Glomerular visceral epithelial cell (primary cell): ENCODE measurements around the gene YY1AP1.
"Not testable (repeated sequence)": the region's sequence is repeated elsewhere in the genome, so short reads cannot be mapped to it uniquely, and the experiment has no call there.

ENCODE experiments used
- DNase-seq: peaks from one replicate; pipeline ENCODE4 v3.0.0-alpha.2; 2016; ENCODE audit errors: extremely low spot score

The YY1AP1 gene

DNA sequence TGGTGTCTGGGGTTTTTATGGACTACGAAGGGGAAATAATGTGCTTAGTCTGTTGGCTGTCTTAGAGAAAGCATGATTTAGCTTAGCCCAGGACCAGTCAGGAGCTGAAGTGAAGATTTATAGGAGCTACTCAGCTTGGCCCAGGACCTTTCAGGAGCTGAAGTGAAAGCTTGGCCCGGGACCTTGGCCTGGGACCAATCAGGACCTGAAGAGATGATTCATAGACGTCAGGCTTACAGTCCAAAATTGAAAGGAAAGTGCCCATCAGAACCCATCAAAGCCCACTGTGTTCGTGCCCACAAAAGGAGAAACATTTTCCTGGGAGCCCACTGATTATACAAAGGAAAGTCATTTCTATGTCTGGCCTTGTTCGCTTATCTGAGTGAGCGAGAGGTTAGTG, 42.9 kb downstream of the YY1AP1 start:
- no peak for DNase-seq

DNA sequence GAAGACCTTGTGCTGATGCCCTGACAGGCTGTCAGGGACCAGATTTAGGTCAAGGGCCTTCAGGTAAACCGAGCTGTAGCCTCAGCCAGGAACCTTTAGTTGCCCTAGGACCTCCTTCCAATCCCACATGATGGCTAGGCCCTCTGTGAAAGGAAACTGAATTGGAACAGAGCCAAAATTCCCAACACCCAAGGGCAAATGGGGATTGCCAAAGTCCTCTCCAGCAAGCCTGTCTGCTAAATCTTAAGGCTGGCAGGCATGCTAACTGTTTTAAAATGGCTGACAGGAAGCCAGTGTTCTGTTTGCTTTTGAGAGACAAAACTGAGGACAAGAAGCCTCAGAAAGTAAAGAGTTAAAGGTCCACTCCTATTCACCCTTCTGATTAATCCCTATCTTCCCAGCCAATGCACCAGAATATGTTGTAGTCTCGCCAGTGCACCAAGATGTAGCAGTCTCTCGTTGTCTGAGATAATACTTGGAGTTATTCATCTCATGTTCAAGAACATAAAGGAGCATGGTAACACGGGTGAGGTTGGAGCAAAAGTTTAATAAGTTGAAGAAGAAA, 43.5 kb downstream of the YY1AP1 start:
- DNase-seq: no peak

DNA sequence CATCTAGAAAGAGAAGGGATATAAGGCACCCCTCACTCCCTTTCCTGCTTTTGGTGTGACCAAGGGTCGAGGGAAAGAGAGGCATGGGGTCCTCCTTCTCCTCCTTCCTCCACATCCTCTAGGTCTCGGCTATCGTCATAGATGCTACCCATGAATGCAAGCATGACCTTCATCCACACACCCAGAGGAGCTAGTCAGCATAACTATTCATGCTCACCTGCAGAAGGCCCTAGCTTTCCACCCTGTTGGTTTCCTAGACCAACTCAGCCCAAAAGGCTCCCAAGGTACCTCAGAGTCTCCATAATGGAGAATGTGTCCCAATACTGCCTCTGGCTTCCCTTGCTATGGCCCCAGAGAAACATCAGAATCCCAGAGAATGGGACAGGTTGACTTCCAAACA, 45.3 kb downstream of the YY1AP1 start:
- no peak for DNase-seq

DNA sequence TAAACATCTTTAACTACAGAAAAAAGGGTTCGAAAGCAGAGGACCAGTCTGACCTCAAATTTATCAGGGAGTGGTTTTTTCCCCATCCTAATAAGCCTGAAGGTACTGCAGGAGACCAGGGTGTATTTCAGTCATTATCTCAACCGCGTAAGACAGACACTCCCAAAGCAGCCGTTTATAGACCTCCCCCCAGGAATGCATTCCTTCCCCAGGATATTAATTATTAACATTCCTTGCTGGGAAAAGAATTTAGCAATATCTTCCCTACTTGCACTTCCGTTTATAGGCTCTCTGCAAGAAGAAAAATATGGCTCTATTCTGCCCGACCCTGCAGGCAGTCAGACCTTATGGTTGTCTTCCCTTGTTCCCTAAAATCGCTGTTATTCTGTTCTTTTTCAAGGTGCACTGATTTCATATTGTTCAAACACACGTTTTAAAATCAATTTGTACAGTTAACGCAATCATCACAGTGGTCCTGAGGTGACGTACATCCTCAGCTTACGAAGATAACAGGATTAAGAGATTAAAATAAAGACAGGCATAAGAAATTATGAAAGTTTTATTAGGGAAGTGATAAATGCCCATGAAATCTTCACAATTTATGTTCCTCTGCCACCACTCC, 45.9 kb downstream of the YY1AP1 start:
- DNase-seq: not testable (repeated sequence)

DNA sequence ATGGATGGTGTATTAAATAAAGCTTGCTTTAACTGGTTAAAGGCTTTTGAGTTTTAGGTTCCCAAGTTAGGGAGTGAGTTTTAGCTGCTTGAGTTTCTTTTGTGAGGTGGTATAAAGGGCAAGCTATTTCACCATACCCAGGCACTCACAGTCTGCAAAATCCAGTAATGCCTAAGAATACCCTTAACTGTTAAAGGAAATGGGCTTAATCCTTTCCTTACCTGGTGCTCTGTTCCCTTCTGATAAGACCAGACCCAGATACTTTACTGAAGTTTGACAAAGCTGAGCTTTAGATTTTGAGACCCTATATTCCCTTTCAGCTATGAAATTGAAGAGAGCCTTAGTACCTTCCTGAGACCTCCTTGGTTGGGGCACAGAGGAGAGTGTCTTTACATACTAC, 48.2 kb downstream of the YY1AP1 start:
- no peak for DNase-seq

DNA sequence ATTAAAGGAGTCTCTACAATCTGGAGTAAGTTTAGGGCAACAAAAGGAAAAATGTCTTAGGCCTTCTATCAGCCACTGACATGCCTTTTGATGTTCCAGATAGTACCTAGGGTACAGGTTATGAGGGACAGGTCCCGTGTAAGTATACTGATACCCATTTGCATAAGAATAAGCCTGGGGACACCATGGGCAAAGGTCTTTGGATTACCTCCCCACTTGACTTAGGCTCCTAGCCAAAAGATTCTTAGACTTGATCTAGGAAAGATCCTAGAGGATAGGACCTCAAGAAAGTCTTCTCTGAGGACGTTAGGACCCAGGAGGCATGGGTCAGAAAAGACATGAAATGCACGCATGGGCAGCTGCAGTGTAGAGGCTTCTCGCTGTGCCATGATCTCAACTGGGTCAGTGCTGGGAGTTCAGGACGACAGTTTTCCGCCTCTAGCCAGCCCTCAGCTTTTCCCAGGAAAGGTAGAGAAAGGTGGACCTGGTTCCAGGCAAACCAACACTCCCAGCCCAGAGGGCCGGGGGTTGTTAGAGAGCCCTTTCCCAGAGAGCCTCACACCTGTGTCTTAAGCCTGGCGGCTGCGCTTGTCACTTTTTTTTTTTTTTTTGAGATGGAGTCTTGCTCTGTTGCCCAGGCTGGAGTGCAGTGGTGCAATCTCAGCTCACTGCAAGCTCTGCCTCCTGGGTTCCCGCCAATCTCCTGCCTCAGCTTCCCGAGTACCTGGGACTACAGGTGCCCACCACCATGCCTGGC, 52.0 kb downstream of the YY1AP1 start:
- DNase-seq: no peak

DNA sequence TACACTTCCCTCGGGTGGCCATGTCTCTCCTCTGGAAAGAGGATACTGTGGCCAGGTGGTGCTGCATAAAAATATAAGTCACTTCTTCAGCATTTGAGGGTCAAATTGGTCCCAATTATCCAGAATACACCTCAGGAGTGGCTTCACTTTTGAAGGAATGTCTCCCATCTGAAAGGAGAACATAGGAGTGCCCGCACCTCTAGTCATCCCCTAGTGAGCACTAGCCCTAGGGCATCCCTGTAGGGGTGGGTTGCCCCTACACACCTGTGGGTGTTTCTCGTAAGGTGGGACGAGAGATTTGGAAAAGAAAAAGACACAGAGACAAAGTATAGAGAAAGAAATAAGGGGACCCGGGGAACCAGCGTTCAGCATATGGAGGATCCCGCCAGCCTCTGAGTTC, 62.1 kb downstream of the YY1AP1 start:
- DNase-seq: not testable (repeated sequence)

DNA sequence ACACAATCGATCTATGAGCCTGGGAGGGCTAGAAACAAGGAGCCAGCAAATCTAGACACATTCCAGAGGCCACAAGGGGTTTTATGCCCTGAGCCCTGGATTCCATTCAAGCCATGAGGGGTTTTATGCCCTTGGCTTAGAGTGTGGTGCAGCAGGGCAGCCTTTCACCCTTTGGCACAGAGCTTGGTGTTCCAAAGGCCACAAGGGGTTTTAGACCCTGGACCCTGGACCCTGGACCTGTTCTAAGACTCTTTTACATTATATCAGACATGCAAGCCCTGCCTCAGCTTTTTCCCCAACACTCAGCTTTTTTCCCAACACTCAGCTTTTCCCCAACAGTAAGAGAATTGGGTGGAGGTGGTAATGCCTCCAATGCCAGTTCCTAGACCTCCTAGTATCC, 65.2 kb downstream of the YY1AP1 start:
- no peak for DNase-seq

DNA sequence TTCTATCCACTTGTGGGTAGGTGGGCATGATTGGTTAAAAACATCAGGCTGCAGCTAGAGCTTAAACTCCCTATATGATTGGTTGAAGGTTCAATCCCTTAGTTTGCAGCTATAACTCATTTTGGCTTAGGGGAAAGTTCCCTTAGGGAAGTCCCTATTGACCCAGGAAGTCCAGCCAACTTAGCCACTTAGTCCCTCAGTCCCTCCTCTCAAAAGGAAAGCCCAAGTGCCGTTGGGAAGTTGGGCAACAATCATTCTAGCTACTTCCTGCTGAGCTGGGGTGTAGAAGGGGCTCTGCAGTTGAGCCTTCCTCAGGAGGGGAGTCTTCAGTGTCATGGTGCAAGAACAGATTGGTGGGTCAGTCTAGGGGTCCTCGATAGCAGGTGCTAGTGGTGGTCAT, 66.4 kb downstream of the YY1AP1 start:
- DNase-seq: no peak

DNA sequence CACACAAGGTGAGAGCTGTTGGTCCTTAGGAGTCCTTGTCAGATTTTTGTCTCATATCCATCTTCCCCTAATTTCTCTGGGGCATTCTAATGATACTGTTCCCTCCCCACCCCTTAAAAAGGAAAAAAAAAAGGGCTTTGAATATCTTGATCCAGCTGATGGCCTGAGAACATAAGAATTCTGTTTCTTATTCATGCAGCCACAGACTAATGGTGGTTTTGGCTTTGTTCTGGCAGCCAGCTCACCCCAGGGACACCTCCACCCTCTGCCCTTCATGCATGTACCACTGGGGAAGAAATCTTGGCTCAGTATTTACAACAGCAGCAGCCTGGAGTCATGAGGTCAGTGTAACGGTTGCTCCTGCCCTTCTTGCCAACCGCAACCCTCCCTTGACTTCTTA, 75.3 kb downstream of the YY1AP1 start:
- DNase-seq: not testable (repeated sequence)

DNA sequence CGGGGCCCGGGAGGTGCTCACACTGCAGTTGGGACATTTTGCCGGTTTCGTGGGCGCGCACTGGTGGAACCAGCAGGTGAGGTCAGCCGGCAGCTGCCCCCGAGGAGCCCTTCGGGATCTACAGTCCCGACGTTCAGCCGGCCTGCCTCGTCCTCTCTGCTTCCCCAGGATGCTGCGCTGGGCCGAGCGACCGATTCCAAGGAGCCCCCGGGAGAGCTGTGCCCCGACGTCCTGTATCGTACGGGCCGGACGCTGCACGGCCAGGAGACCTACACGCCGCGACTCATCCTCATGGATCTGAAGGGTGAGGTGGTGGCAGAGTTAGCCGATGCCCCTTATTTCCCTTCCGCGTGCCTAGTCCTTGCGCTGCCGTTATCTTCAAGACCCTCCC, 78.3 kb downstream of the YY1AP1 start:
- DNase-seq: not testable (repeated sequence)

DNA sequence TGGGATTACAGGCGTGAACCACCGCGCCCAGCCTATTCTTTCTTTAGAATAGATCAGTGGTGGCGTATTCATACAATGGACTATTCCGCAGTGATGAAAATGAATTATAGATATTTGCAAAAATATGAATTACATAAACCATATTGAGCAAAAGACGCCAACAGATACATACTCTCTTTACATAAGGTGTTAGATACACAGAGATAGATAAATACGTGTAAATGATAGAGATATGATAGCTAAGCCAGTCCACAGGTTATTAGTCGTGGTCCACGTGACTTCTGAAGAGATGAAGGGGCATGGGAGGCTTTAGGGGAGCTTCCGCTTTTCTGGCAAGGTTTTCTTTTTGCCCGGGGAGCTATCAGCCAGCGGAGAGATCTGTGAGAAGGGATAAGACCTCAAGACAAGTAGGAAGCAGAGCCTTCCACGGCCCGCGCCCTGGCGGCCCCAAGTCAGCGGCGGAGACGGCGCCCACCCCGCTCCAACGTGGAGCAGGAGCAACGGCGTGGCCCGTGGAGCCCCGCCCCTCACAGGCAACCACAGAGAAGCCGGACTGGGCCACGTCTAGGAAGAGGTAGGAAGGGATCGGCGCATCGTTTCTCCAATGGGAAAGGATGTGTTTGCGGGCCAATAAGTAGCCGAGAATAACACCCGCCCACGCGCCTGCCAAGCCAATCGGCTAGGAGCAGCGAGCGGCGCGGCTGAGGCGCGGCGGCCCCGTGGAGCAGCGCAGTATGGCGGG, 78.9 kb downstream of the YY1AP1 start, which contains the start of gene MSTO1:
MSTO1 (plus strand) TSS at position 704 of the 742 bp plus-strand sequence; CDS start at position 735, 31 bp downstream.
- DNase-seq: peak; percentile 97
